D721Med (cell line): ENCODE measurements around the gene LTBP1.

ENCODE experiments used
- DNase-seq: peaks from one replicate; pipeline ENCODE4 v3.0.0; 2011; ENCODE audit warnings: low spot score; ENCODE audit not compliant: insufficient read length
- FAIRE-seq: peaks from 2 replicates; lab custom pipeline; 2011; peaks lifted over from hg19 to GRCh38; lab: Jason Lieb, UNC
- CTCF ChIP-seq: IDR thresholded peaks from 2 replicates; pipeline ENCODE4 v1.5.1; 2012; ENCODE audit warnings: mild to moderate bottlenecking, control low read depth; ENCODE audit not compliant: insufficient read depth; ENCODE audit errors: missing control alignments

The LTBP1 gene

DNA sequence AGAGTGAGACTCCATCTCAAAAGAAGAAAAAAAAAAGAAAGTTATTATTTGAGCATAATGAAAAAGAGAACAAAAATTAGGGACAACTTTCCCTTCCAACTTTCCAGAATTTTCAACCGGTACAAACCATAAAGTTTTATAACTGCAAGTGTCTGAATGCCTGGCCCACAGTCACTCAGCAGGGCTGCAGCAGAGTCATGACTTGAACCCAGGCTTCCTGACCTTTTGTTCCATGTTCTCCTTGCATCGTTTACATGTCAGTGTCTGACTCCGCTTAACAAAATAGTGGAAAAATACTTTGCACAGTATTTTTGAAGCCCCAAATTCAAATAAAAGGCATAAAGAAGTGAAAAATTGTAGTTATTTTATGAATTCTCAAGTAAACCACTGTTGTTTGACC lies 82.7 kb downstream of the LTBP1 start:
- FAIRE-seq, result no peak
- DNase-seq, result no peak

DNA sequence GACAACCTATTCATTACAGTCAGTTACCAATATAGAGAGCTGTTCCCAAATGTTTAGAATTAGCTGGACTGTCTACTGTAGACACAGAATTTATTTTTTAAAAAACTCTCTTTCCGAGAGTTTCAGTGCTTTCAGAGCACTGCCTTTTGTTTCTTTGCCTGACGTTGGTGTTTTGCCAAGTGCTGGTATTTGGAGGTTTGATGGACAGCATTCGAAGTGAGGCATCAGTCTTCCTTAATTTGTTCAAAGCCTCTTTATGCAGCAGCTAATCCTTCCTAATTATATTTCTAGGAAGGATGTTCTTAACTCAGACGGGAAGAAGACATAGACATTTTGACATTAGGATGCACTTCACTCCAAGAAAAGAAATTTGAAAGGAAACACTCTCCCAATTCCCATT lies 83.2 kb downstream of the LTBP1 start:
- FAIRE-seq (no peak), DNase-seq (no peak)
- no peak for TF ChIP-seq CTCF

More for the DNA sequence above, 82.7 kb downstream of the LTBP1 start:
- no peak for TF ChIP-seq CTCF

DNA sequence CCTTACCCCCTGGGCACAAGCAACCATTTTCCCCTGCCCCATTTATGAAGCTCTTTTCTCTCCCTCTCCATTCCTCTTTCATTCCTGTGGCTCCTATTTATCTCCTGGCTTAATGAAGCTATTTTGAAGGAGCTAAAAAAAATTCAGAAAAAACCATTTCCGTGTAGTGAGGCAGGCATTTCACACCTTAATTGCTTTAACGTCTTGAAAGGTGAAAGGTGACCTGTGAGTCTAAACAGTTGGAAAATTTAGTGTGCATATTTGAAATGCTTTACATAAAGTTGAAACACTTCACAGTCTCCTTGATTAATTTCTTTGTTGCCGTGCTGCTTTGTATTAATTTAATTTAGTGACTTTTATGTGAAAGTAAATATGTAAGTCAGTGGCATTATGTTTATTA lies 83.6 kb downstream of the LTBP1 start:
- FAIRE-seq (no peak), DNase-seq (no peak)
- no peak for TF ChIP-seq CTCF

- TF ChIP-seq CTCF, result no peak
- FAIRE-seq (no peak), DNase-seq (no peak)
Observed at GRCh38 chr2:33032245-33032644, 85.5 kb downstream of the LTBP1 start.

GRCh38 chr2:33033606-33034081 lies 86.9 kb downstream of the LTBP1 start:
- TF ChIP-seq CTCF, result peak; percentile 36
- FAIRE-seq, result peak; percentile 92
- no peak for DNase-seq

- no peak for DNase-seq
- peak; percentile 39 for TF ChIP-seq CTCF
- FAIRE-seq, result no peak
Observed at GRCh38 chr2:33034784-33035183, 88.0 kb downstream of the LTBP1 start.

GRCh38 chr2:33038230-33038629 lies 91.5 kb downstream of the LTBP1 start:
- TF ChIP-seq CTCF, result no peak
- DNase-seq (no peak), FAIRE-seq (no peak)
